Measurements from ENCODE around the gene ASXL3.

The ASXL3 gene

GRCh38 chr18:33712719-33713118 is 134.7 kb downstream of the ASXL3 start:
- no peak overlapping the region for H3K4me3 ChIP-seq (ENCODE audit: low read depth, low read length)

GRCh38 chr18:33716061-33716683 is 138.2 kb downstream of the ASXL3 start:
- no peak overlapping the region for H3K4me3 ChIP-seq (ENCODE audit: low read depth, low read length)

GRCh38 chr18:33717339-33717738 is 139.3 kb downstream of the ASXL3 start:
- H3K4me3 ChIP-seq (ENCODE audit: low read depth, low read length) = no peak overlapping the region

- no peak overlapping the region for H3K4me3 ChIP-seq (ENCODE audit: low read depth, low read length)
Observed at GRCh38 chr18:33720133-33720532, 142.1 kb downstream of the ASXL3 start.

- H3K4me3 ChIP-seq (ENCODE audit: low read depth, low read length) = no peak overlapping the region
Observed at GRCh38 chr18:33729556-33729955, 151.5 kb downstream of the ASXL3 start.

GRCh38 chr18:33733376-33733775 is 155.4 kb downstream of the ASXL3 start:
- H3K4me3 ChIP-seq (ENCODE audit: low read depth, low read length) = no peak overlapping the region

GRCh38 chr18:33735428-33735827 is 157.4 kb downstream of the ASXL3 start:
- H3K4me3 ChIP-seq (ENCODE audit: low read depth, low read length) = no peak overlapping the region

- H3K4me3 ChIP-seq (ENCODE audit: low read depth, low read length) = no peak overlapping the region
Observed at GRCh38 chr18:33741760-33742159, 163.7 kb downstream of the ASXL3 start.

- H3K4me3 ChIP-seq (ENCODE audit: low read depth, low read length) = no peak overlapping the region
Observed at GRCh38 chr18:33744032-33744697, 166.1 kb downstream of the ASXL3 start.

GRCh38 chr18:33745151-33745795 is 167.3 kb downstream of the ASXL3 start:
- no peak overlapping the region for H3K4me3 ChIP-seq (ENCODE audit: low read depth, low read length)

- no peak overlapping the region for H3K4me3 ChIP-seq (ENCODE audit: low read depth, low read length)
Observed at GRCh38 chr18:33745871-33746545, 168.0 kb downstream of the ASXL3 start.

GRCh38 chr18:33749834-33750233 is 171.8 kb downstream of the ASXL3 start:
- no peak overlapping the region for H3K4me3 ChIP-seq (ENCODE audit: low read depth, low read length)

- no peak overlapping the region for H3K4me3 ChIP-seq (ENCODE audit: low read depth, low read length)
Observed at GRCh38 chr18:33750366-33750765, 172.3 kb downstream of the ASXL3 start.

GRCh38 chr18:33751613-33752221 is 173.7 kb downstream of the ASXL3 start:
- H3K4me3 ChIP-seq (ENCODE audit: low read depth, low read length) = no peak overlapping the region

- H3K4me3 ChIP-seq (ENCODE audit: low read depth, low read length) = no peak overlapping the region
Observed at GRCh38 chr18:33755391-33755790, 177.4 kb downstream of the ASXL3 start.

GRCh38 chr18:33755931-33756560 is 178.0 kb downstream of the ASXL3 start:
- no peak overlapping the region for H3K4me3 ChIP-seq (ENCODE audit: low read depth, low read length)

GRCh38 chr18:33757037-33757436 is 179.0 kb downstream of the ASXL3 start:
- H3K4me3 ChIP-seq (ENCODE audit: low read depth, low read length) = no peak overlapping the region

GRCh38 chr18:33761363-33761762 is 183.3 kb downstream of the ASXL3 start:
- H3K4me3 ChIP-seq (ENCODE audit: low read depth, low read length) = no peak overlapping the region

GRCh38 chr18:33781429-33781828 is 203.4 kb downstream of the ASXL3 start:
- H3K4me3 ChIP-seq (ENCODE audit: low read depth, low read length) = no peak overlapping the region
